H1 (cell line): ENCODE data around the gene TLR4.

ENCODE experiments used
- HDAC2 ChIP-seq, 2 experiments: fragments of 300-600 bp in 1 of 2; sonication (generic) in 1 of 2; IDR thresholded peaks; 2 replicates each; pipeline ENCODE4 v1.6.1; 2011 to 2012; ENCODE audit warnings: low read depth in 2 of 2, low read length in 2 of 2, mild to moderate bottlenecking in 2 of 2, moderate library complexity in 2 of 2, borderline replicate concordance in 1 of 2, inconsistent platforms in 1 of 2
- POLR2A ChIP-seq, 2 experiments: IDR thresholded peaks; 1 replicate in 1 of 2; 2 replicates in 1 of 2; pipeline ENCODE4 v1.6.1; 2011; ENCODE audit warnings: low read depth in 2 of 2, low read length in 2 of 2, mild to moderate bottlenecking in 2 of 2; ENCODE audit errors: control extremely low read depth in 1 of 2
- POLR2AphosphoS5 ChIP-seq: IDR thresholded peaks from 2 replicates; pipeline ENCODE4 v1.6.1; 2011; ENCODE audit warnings: low read depth, low read length
- RAD21 ChIP-seq, 2 experiments: IDR thresholded peaks in 1 of 2; conservative IDR thresholded peaks in 1 of 2; 2 replicates each; pipeline ENCODE4 v1.6.1; 2011; ENCODE audit warnings: low read depth in 2 of 2, low read length in 2 of 2, improper control_type of control experiment in 1 of 2, inconsistent platforms in 1 of 2, mild to moderate bottlenecking in 1 of 2, moderate library complexity in 1 of 2
- RNF2 ChIP-seq: fragments of 200-900, 300-1000 bp; sonication (generic); IDR thresholded peaks from 2 replicates; pipeline ENCODE4 v1.7.1; 2016; ENCODE audit warnings: borderline replicate concordance, low read depth, mild to moderate bottlenecking, antibody characterized with exemption, low read length; ENCODE audit not compliant: poor library complexity, severe bottlenecking; ENCODE audit errors: missing control alignments
- SRF ChIP-seq: IDR thresholded peaks from 2 replicates; pipeline ENCODE4 v1.6.1; 2011; ENCODE audit warnings: mild to moderate bottlenecking, low read depth, low read length, moderate library complexity
- TF ChIP-seq, protein P1 (sequence below): IDR thresholded peaks from 2 replicates; pipeline ENCODE4 v1.6.1; 2011; ENCODE audit warnings: low read depth, mild to moderate bottlenecking, low read length; ENCODE audit not compliant: insufficient read depth
- TF ChIP-seq, protein P2 (sequence below), 3 experiments: IDR thresholded peaks; 1 replicate in 2 of 3; 2 replicates in 1 of 3; pipeline versions ENCODE4 v1.5.1 to v1.6.1; 2011; ENCODE audit warnings: low read length in 3 of 3, mild to moderate bottlenecking in 3 of 3, inconsistent platforms in 2 of 3, low read depth in 1 of 3, moderate library complexity in 1 of 3; ENCODE audit not compliant: insufficient read depth in 1 of 3; ENCODE audit errors: control extremely low read depth in 1 of 3
- TF ChIP-seq, protein P3 (sequence below): IDR thresholded peaks from 2 replicates; pipeline ENCODE4 v1.6.1; 2011; ENCODE audit warnings: low read length, improper control_type of control experiment

DNA sequence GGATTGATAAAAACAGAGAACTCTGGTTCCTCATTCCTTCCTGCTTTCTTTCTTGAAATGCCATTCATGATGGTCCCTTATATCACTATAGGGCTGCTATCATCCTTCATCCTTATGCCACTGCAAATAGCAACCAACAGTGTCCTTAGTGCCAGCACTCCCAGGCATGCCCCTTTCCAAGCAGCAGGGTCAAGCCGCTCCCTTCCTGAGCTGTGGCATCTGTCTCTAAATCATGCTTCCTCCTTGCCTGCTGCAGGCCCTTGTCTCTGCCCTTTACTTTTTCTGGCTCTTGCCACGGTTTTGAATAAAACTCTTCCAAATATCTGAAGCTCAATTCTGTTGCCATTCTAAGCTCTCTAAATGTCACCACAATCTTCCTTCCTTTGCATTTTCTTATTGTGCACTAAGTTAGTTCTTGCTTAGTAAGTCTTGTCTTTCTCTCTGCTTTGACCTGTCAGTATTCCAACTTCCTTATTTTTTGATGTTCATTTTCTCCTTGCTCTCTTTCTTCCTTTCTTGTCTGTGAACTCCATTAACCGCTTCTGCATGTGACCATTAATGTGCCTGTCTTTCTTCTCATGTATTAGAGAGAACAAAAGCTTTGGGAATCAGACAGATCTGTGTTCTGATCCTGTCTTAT is 19.9 kb downstream of the TLR4 start:
- TF ChIP-seq, protein P1, sequence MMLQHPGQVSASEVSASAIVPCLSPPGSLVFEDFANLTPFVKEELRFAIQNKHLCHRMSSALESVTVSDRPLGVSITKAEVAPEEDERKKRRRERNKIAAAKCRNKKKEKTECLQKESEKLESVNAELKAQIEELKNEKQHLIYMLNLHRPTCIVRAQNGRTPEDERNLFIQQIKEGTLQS = no peak
- TF ChIP-seq, protein P2, sequence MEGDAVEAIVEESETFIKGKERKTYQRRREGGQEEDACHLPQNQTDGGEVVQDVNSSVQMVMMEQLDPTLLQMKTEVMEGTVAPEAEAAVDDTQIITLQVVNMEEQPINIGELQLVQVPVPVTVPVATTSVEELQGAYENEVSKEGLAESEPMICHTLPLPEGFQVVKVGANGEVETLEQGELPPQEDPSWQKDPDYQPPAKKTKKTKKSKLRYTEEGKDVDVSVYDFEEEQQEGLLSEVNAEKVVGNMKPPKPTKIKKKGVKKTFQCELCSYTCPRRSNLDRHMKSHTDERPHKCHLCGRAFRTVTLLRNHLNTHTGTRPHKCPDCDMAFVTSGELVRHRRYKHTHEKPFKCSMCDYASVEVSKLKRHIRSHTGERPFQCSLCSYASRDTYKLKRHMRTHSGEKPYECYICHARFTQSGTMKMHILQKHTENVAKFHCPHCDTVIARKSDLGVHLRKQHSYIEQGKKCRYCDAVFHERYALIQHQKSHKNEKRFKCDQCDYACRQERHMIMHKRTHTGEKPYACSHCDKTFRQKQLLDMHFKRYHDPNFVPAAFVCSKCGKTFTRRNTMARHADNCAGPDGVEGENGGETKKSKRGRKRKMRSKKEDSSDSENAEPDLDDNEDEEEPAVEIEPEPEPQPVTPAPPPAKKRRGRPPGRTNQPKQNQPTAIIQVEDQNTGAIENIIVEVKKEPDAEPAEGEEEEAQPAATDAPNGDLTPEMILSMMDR (IDR thresholded peaks at IDR 0.05; ENCODE audit: control extremely low read depth in 1 of 3, insufficient read depth in 1 of 3, low read depth in 1 of 3, low read length in 3 of 3) = no peak
- no peak for TF ChIP-seq RAD21 (IDR thresholded peaks at IDR 0.05 in 1 of 2, conservative IDR thresholded peaks at IDR 0.05 in 1 of 2; ENCODE audit: low read depth in 2 of 2, low read length in 2 of 2)
- no peak for TF ChIP-seq RNF2
- no peak for TF ChIP-seq POLR2AphosphoS5
- TF ChIP-seq POLR2A (IDR thresholded peaks at IDR 0.05; ENCODE audit: control extremely low read depth in 1 of 2, low read depth in 2 of 2, low read length in 2 of 2) = no peak
- no peak for TF ChIP-seq HDAC2 (IDR thresholded peaks at IDR 0.05; ENCODE audit: borderline replicate concordance in 1 of 2, low read depth in 2 of 2, low read length in 2 of 2)
- no peak for TF ChIP-seq SRF
- TF ChIP-seq, protein P3, sequence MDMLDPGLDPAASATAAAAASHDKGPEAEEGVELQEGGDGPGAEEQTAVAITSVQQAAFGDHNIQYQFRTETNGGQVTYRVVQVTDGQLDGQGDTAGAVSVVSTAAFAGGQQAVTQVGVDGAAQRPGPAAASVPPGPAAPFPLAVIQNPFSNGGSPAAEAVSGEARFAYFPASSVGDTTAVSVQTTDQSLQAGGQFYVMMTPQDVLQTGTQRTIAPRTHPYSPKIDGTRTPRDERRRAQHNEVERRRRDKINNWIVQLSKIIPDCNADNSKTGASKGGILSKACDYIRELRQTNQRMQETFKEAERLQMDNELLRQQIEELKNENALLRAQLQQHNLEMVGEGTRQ = no peak
